Right atrium auricular region (tissue), 2 donors: Measurements from ENCODE around the gene C4orf17. TPM values are rescaled to one million over a fixed set of nuclear protein-coding genes. Genes with fewer than 3 reads are reported as not detected.

Experiments
- DNase-seq: peaks from one replicate; pipeline ENCODE4 v3.0.0-alpha.2; 2019; ENCODE audit warnings: low spot score
- H3K27ac ChIP-seq, 2 donors: fragments of 200-600 bp; sonication (generic); 1 replicate in 1 of 2; 2 replicates in 1 of 2; pipeline ENCODE4 v1.5.1; 2016 to 2019
- H3K27me3 ChIP-seq, 2 donors: fragments of 200-600 bp; sonication (generic); one replicate each; pipeline versions ENCODE4 v1.5.1 to v1.6.0; 2017 to 2019
- H3K36me3 ChIP-seq: fragments of 200-600 bp; sonication (generic); one replicate; pipeline ENCODE4 v1.5.1; 2016
- H3K4me1 ChIP-seq, 2 donors: fragments of 200-600 bp; sonication (generic); one replicate each; pipeline versions ENCODE4 v1.5.1 to v1.6.0; 2017 to 2019
- H3K4me3 ChIP-seq, 2 donors: fragments of 200-600 bp; sonication (generic); 1 replicate in 1 of 2; 2 replicates in 1 of 2; pipeline ENCODE4 v1.5.1; 2017 to 2019; ENCODE audit warnings: mild to moderate bottlenecking in 1 of 2, moderate library complexity in 1 of 2
- H3K9me3 ChIP-seq, 2 donors: fragments of 200-600 bp; sonication (generic); one replicate each; pipeline ENCODE4 v1.5.1; 2019
- CTCF ChIP-seq, 2 donors: fragments of 200-600 bp; sonication (generic); IDR thresholded peaks; one replicate each; pipeline ENCODE4 v1.5.1; 2019; ENCODE audit warnings: antibody characterized with exemption in 2 of 2
- total RNA-seq, 2 donors: library from RNA; depleted of rRNA; stranded (reverse); fragments of >200 nt; gene quantifications; one replicate each; pipeline ENCODE4 v1.1.0, GENCODE V29; 2016

C4orf17 gene
- total RNA-seq, 2 donors from 2014 or later, result not detected

GRCh38 chr4:99537674-99538073 lies 26.9 kb downstream of the C4orf17 start:
- no peak for TF ChIP-seq CTCF (IDR thresholded peaks at IDR 0.05)
- Histone ChIP-seq H3K4me3 (no peak overlapping the region), H3K27ac (no peak overlapping the region), H3K27me3 (no peaks in the 10 kb centered on the region), H3K36me3 (no peaks in the 10 kb centered on the region), H3K9me3 (no peaks in the 10 kb centered on the region), H3K4me1 (no peaks in the 10 kb centered on the region)
- DNase-seq, result no peak

GRCh38 chr4:99540277-99540939 lies 29.6 kb downstream of the C4orf17 start:
- Histone ChIP-seq H3K4me1 (no peaks in the 10 kb centered on the region), H3K27me3 (no peaks in the 10 kb centered on the region), H3K9me3 (peaks cover 0 to 7% of the 10 kb centered on the region in 2 donors), H3K27ac (no peak overlapping the region), H3K36me3 (no peaks in the 10 kb centered on the region), H3K4me3 (no peak overlapping the region)
- TF ChIP-seq CTCF (IDR thresholded peaks at IDR 0.05), result no peak
- no peak for DNase-seq

DNA sequence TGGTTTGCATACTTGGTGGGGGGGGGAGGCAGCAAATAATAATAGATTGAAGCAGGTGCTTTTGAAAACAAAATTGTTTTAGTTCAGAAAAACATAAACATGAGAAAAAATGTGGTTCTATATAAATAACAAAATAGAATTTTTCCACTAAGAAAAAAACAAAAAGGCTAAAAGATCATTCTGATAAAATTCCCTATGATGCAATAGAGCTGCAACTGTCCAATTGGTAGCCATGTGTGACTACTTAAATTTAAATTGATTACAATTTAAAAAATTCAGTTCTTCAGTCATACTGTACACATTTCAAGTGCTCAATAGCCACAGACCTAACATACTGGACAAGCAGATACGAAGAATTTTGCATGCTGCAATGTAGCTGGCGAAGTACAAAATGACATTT lies 42.1 kb downstream of the C4orf17 start:
- TF ChIP-seq CTCF (IDR thresholded peaks at IDR 0.05), result no peak
- H3K27ac ChIP-seq, result no peak overlapping the region
- H3K4me1 ChIP-seq, result no peaks in the 10 kb centered on the region
- H3K27me3 ChIP-seq, result no peaks in the 10 kb centered on the region
- no peak overlapping the region for H3K4me3 ChIP-seq
- H3K9me3 ChIP-seq, result no peaks in the 10 kb centered on the region
- no peak for DNase-seq
- no peaks in the 10 kb centered on the region for H3K36me3 ChIP-seq

DNA sequence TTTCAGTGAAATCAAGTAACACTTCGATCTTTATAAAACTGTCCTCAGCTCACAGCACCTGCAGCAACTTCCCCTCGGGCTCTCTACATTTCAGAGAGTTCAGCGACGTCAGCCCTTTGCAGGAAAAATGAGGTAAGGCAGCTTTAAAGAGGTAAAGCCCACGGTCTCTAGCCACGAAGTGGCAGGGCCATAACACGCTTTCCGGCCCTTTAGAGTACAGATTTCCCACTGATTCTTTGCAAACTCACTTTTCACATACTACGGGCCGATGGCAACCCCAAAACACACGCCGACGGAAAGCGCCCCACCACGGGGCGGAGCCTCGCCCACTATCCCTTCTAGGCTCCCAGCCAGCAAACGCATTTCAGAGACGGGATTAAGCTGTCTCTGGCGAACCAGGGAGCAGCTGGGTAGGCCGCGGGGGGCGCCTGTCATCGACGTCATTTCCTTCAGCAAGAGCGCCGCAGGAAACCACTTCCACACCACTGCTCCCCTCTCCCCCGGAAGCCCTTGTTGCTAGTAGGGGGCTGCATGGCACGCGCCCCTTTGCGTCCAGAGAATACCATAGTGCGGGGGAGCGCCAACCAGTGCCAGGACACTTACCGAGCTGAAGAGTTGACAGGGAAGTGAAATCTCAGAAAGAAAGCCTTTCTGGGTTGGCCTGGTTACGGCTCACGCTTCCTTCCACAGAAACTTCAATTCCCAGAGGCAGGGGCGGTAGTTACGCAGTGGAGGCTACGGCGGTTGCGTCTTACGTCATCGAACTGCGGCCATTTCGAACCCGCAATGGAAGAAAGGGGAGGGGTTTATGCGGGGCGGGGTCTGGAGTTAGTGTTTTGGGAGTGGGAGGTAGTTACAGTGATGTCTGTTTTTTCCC lies 52.7 kb downstream of the C4orf17 start, which contains the start of gene TRMT10A:
Gene TRMT10A, minus strand, starts transcription at position 730 of the 877 bp plus-strand sequence. CDS start 4,701 bp downstream, outside the sequence.
- Histone ChIP-seq H3K4me1 (peaks cover 0 to 7% of the 10 kb centered on the region in 2 donors), H3K36me3 (no peaks in the 10 kb centered on the region), H3K27me3 (no peaks in the 10 kb centered on the region), H3K9me3 (no peaks in the 10 kb centered on the region), H3K27ac (peak within 1 kb of the TSS; percentile 88 to 95), H3K4me3 (peak within 1 kb of the TSS; percentile 61 to 63)
- TF ChIP-seq CTCF (IDR thresholded peaks at IDR 0.05), result no peak
- DNase-seq, result peak; percentile 97

- TF ChIP-seq CTCF (IDR thresholded peaks at IDR 0.05), result no peak
- H3K4me1 ChIP-seq, result peaks cover 0 to 7% of the 10 kb centered on the region in 2 donors
- peak overlapping the region; percentile 88 to 95 for H3K27ac ChIP-seq
- H3K27me3 ChIP-seq, result no peaks in the 10 kb centered on the region
- no peak for DNase-seq
- no peaks in the 10 kb centered on the region for H3K9me3 ChIP-seq
- no peak overlapping the region for H3K4me3 ChIP-seq
- no peaks in the 10 kb centered on the region for H3K36me3 ChIP-seq
Observed at GRCh38 chr4:99564921-99565320, 54.1 kb downstream of the C4orf17 start.
